WTC11 (cell line): Measurements from ENCODE around the gene ERBB4. TPM values are rescaled to one million over a fixed set of nuclear protein-coding genes. Genes with fewer than 3 reads are reported as not detected.

ENCODE experiments used
- ATAC-seq: fragments of 200-7000 bp; cut with Tn5 transposase; 2 replicates; pipeline ENCODE4 v1.10.0; 2021; ENCODE audit warnings: mild to moderate bottlenecking, moderate library complexity
- CTCF ChIA-PET: fragments of 300-600 bp; sonication (Branson Sonifier 250); formaldehyde crosslinking; loops from one replicate; lab custom pipeline; 2021; ENCODE audit warnings: antibody characterized with exemption; lab: Charles Lee
- POLR2A ChIA-PET: fragments of 350-600 bp; sonication (Branson Sonifier 250); formaldehyde crosslinking; loops from one replicate; lab custom pipeline; 2021; ENCODE audit warnings: antibody characterized with exemption; lab: Charles Lee
- DNase-seq: peaks from one replicate; pipeline ENCODE4 v3.0.0; 2021; ENCODE audit warnings: low spot score
- H3K27ac Mint-ChIP-seq: 2 replicates; pipeline ENCODE4 v1.8.0; 2021; ENCODE audit warnings: mixed read lengths
- H3K27me3 Mint-ChIP-seq: 2 replicates; pipeline ENCODE4 v1.8.0; 2021; ENCODE audit warnings: low read depth, mild to moderate bottlenecking, moderate library complexity, mixed read lengths
- H3K36me3 Mint-ChIP-seq: 2 replicates; pipeline ENCODE4 v1.8.0; 2021; ENCODE audit warnings: mixed read lengths
- H3K4me1 Mint-ChIP-seq: 2 replicates; pipeline ENCODE4 v1.8.0; 2022; ENCODE audit warnings: mixed read lengths
- H3K4me3 Mint-ChIP-seq: 2 replicates; pipeline ENCODE4 v1.8.0; 2021; ENCODE audit warnings: mild to moderate bottlenecking, moderate library complexity, mixed read lengths
- H3K9me3 Mint-ChIP-seq: 2 replicates; pipeline ENCODE4 v1.8.0; 2021; ENCODE audit warnings: mixed read lengths
- ATF1 ChIP-seq: sonication (generic); formaldehyde crosslinking; IDR thresholded peaks from 2 replicates; pipeline ENCODE4 v1.8.1; 2023; ENCODE audit warnings: mild to moderate bottlenecking, moderate library complexity, missing genetic modification reagents
- ATF2 ChIP-seq: sonication (generic); formaldehyde crosslinking; IDR thresholded peaks from 2 replicates; pipeline ENCODE4 v1.8.1; 2022; ENCODE audit warnings: low read depth, missing genetic modification reagents, borderline replicate concordance
- CREB1 ChIP-seq: sonication (generic); formaldehyde crosslinking; IDR thresholded peaks from 2 replicates; pipeline ENCODE4 v1.8.0; 2023; ENCODE audit warnings: mild to moderate bottlenecking, missing genetic modification reagents
- ELF4 ChIP-seq: sonication (generic); formaldehyde crosslinking; IDR thresholded peaks from 2 replicates; pipeline ENCODE4 v1.8.1; 2022; ENCODE audit warnings: low read depth, mild to moderate bottlenecking, moderate library complexity, missing genetic modification reagents
- FOXP4 ChIP-seq: sonication (generic); formaldehyde crosslinking; IDR thresholded peaks from 2 replicates; pipeline ENCODE4 v1.8.0; 2022; ENCODE audit warnings: mild to moderate bottlenecking, missing genetic modification reagents
- GRHL2 ChIP-seq: fragments of 250-450 bp; sonication (Bioruptor Pico); IDR thresholded peaks from 2 replicates; pipeline ENCODE4 v1.8.0; 2022; ENCODE audit warnings: mild to moderate bottlenecking, moderate library complexity; ENCODE audit not compliant: insufficient replicate concordance, severe bottlenecking
- MAX ChIP-seq: sonication (generic); formaldehyde crosslinking; IDR thresholded peaks from 2 replicates; pipeline ENCODE4 v1.8.0; 2022; ENCODE audit warnings: mild to moderate bottlenecking, missing genetic modification reagents
- MXD4 ChIP-seq: fragments of 250-450 bp; sonication (Bioruptor Pico); IDR thresholded peaks from 2 replicates; pipeline ENCODE4 v1.8.0; 2021; ENCODE audit warnings: mild to moderate bottlenecking, moderate library complexity, borderline replicate concordance
- NR1H2 ChIP-seq: sonication (generic); formaldehyde crosslinking; IDR thresholded peaks from 2 replicates; pipeline ENCODE4 v1.9.0; 2021; ENCODE audit warnings: mild to moderate bottlenecking, moderate library complexity, missing genetic modification reagents
- SMAD3 ChIP-seq: sonication (generic); formaldehyde crosslinking; IDR thresholded peaks from 2 replicates; pipeline ENCODE4 v1.8.0; 2022; ENCODE audit warnings: missing genetic modification reagents, mild to moderate bottlenecking, borderline replicate concordance
- SOX15 ChIP-seq: fragments of 250-450 bp; sonication (Bioruptor Pico); IDR thresholded peaks from 2 replicates; pipeline ENCODE4 v1.9.0; 2021; ENCODE audit warnings: mild to moderate bottlenecking
- SP1 ChIP-seq: sonication (generic); formaldehyde crosslinking; conservative IDR thresholded peaks from 2 replicates; pipeline ENCODE4 v1.8.1; 2022; ENCODE audit warnings: missing genetic modification reagents
- TEAD1 ChIP-seq: sonication (generic); formaldehyde crosslinking; IDR thresholded peaks from 2 replicates; pipeline ENCODE4 v1.8.0; 2022; ENCODE audit warnings: mild to moderate bottlenecking, missing genetic modification reagents
- USF1 ChIP-seq: sonication (generic); formaldehyde crosslinking; IDR thresholded peaks from 2 replicates; pipeline ENCODE4 v1.8.0; 2022; ENCODE audit warnings: mild to moderate bottlenecking, missing genetic modification reagents
- ZNF425 ChIP-seq: fragments of 250-450 bp; sonication (Bioruptor Pico); conservative IDR thresholded peaks from 2 replicates; pipeline ENCODE4 v1.9.0; 2021; ENCODE audit warnings: mild to moderate bottlenecking
- ZNF512 ChIP-seq: sonication (generic); formaldehyde crosslinking; IDR thresholded peaks from 2 replicates; pipeline ENCODE4 v1.8.1; 2022; ENCODE audit warnings: missing genetic modification reagents, borderline replicate concordance
- ZNF532 ChIP-seq: fragments of 250-450 bp; sonication (Bioruptor Pico); IDR thresholded peaks from 2 replicates; pipeline ENCODE4 v1.9.0; 2021; ENCODE audit warnings: mild to moderate bottlenecking, borderline replicate concordance
- total RNA-seq: library from RNA; stranded (reverse); gene quantifications from 3 replicates; pipeline ENCODE4 v1.2.3, GENCODE V29; 2021

Gene ERBB4
- total RNA-seq, 1 experiment from 2014 or later = 1.6 TPM

GRCh38 chr2:212528106-212528856 is 10.3 kb downstream of the ERBB4 start:
- POLR2A ChIA-PET = interaction anchor here (0.6 kb wide), 1 partner anchor 12 kb away, joined by 5 read pairs; no protein-coding TSS in a partner anchor
- Mint-ChIP-seq H3K27ac (no peak overlapping the region), H3K4me1 (peaks cover 3% of the 10 kb centered on the region), H3K4me3 (no peak overlapping the region), H3K9me3 (no peaks in the 10 kb centered on the region), H3K27me3 (no peaks in the 10 kb centered on the region), H3K36me3 (no peaks in the 10 kb centered on the region)
- TF ChIP-seq ZNF425 (CRISPR knock-in tag) (no peak), TEAD1 (CRISPR knock-in tag) (no peak), USF1 (CRISPR knock-in tag) (no peak), ATF1 (CRISPR knock-in tag) (no peak), ELF4 (CRISPR knock-in tag) (no peak), SMAD3 (CRISPR knock-in tag) (no peak), SOX15 (no peak), MAX (CRISPR knock-in tag) (no peak), CREB1 (CRISPR knock-in tag) (no peak), GRHL2 (CRISPR knock-in tag) (no peak), SP1 (CRISPR knock-in tag) (no peak), FOXP4 (CRISPR knock-in tag) (no peak), NR1H2 (CRISPR knock-in tag) (no peak), MXD4 (CRISPR knock-in tag) (no peak), ZNF532 (CRISPR knock-in tag) (no peak), ZNF512 (no peak), ATF2 (no peak)
- no peak for ATAC-seq
- CTCF ChIA-PET = interaction anchor here (0.5 kb wide), 1 partner anchor 349 kb away, joined by 3 read pairs; no protein-coding TSS in a partner anchor
- no peak for DNase-seq
